HepG2 (cell line): Measurements from ENCODE around the gene RAD23A. TPM values are rescaled to one million over a fixed set of nuclear protein-coding genes. Genes with fewer than 3 reads are reported as not detected.

Experiments used
- AHR ChIP-seq: IDR thresholded peaks from 2 replicates; pipeline ENCODE4 v1.6.1; 2018; ENCODE audit warnings: missing genetic modification reagents, missing compliant biosample characterization
- CC2D1A ChIP-seq: sonication (generic); formaldehyde crosslinking; IDR thresholded peaks from 2 replicates; pipeline ENCODE4 v1.8.1; 2023; ENCODE audit warnings: mild to moderate bottlenecking, missing genetic modification reagents
- DMAP1 ChIP-seq: IDR thresholded peaks from 2 replicates; pipeline ENCODE4 v1.6.1; 2016
- GATAD2A ChIP-seq: IDR thresholded peaks from 2 replicates; pipeline ENCODE4 v1.6.1; 2016
- HIVEP1 ChIP-seq: sonication (generic); formaldehyde crosslinking; IDR thresholded peaks from 2 replicates; pipeline ENCODE4 v1.4.0; 2020; ENCODE audit warnings: mild to moderate bottlenecking, missing genetic modification reagents
- JUNB ChIP-seq: sonication (generic); formaldehyde crosslinking; IDR thresholded peaks from 2 replicates; pipeline ENCODE4 v1.8.0; 2022; ENCODE audit warnings: missing genetic modification reagents, mild to moderate bottlenecking, borderline replicate concordance
- KAT7 ChIP-seq: IDR thresholded peaks from 2 replicates; pipeline ENCODE4 v1.6.1; 2018; ENCODE audit warnings: borderline replicate concordance, missing compliant biosample characterization
- KDM1A ChIP-seq: IDR thresholded peaks from 2 replicates; pipeline ENCODE4 v1.6.1; 2016; ENCODE audit warnings: missing compliant biosample characterization
- KLF6 ChIP-seq: IDR thresholded peaks from 2 replicates; pipeline ENCODE4 v1.8.0; 2016; ENCODE audit warnings: missing biosample characterization, missing genetic modification reagents
- RFX3 ChIP-seq: IDR thresholded peaks from 2 replicates; pipeline ENCODE4 v1.6.1; 2016; ENCODE audit warnings: missing biosample characterization, missing genetic modification reagents
- SAP130 ChIP-seq: IDR thresholded peaks from 2 replicates; pipeline ENCODE4 v1.6.1; 2016; ENCODE audit warnings: low read depth
- TRIM24 ChIP-seq: sonication (generic); formaldehyde crosslinking; IDR thresholded peaks from 2 replicates; pipeline ENCODE4 v1.8.0; 2022; ENCODE audit warnings: mild to moderate bottlenecking, missing genetic modification reagents
- ZNF510 ChIP-seq: sonication (generic); formaldehyde crosslinking; IDR thresholded peaks from 2 replicates; pipeline ENCODE4 v1.4.0; 2020; ENCODE audit warnings: low read depth, mild to moderate bottlenecking, missing genetic modification reagents
- ZNF572 ChIP-seq: sonication (generic); formaldehyde crosslinking; IDR thresholded peaks from 2 replicates; pipeline ENCODE4 v1.5.1; 2020; ENCODE audit warnings: mild to moderate bottlenecking, missing genetic modification reagents
- polyA plus RNA-seq, 8 experiments: library from polyadenylated mRNA; depleted of rRNA in 3 of 8; stranded (reverse) in 7 of 8; unstranded in 1 of 8; fragments of >200 nt; fragmentation: Illumina TruSeq in 4 of 8; extraction: Trizol in 4 of 8; gene quantifications; 2 replicates each; pipeline versions ENCODE4 v1.2.1 to v1.2.3, GENCODE V29; 2011 to 2016; ENCODE audit warnings: low read depth in 4 of 8, missing spikeins in 1 of 8, mixed read lengths in 1 of 8; ENCODE audit not compliant: insufficient read depth in 1 of 8
- total RNA-seq, 5 experiments: library from RNA; depleted of rRNA; stranded (reverse); fragments of >200 nt; fragmentation: Illumina TruSeq; extraction: Trizol; gene quantifications; 2 replicates each; pipeline ENCODE4 v1.2.3, GENCODE V29; 2016; ENCODE audit warnings: low read depth in 1 of 5
- TF ChIP-seq, protein P1 (sequence below): sonication (generic); formaldehyde crosslinking; IDR thresholded peaks from 2 replicates; pipeline ENCODE4 v1.4.0; 2020; ENCODE audit warnings: missing genetic modification reagents
- TF ChIP-seq, protein P2 (sequence below): fragments of 450-650 bp; IDR thresholded peaks from 2 replicates; pipeline ENCODE4 v1.6.1; 2017
- TF ChIP-seq, protein P3 (sequence below): sonication (generic); formaldehyde crosslinking; IDR thresholded peaks from 2 replicates; pipeline ENCODE4 v1.5.0; 2020; ENCODE audit warnings: missing genetic modification reagents, mild to moderate bottlenecking, borderline replicate concordance
- TF ChIP-seq, protein P4 (sequence below): IDR thresholded peaks from 2 replicates; pipeline ENCODE4 v1.6.1; 2016; ENCODE audit warnings: low read depth, control low read depth
- TF ChIP-seq, protein P5 (sequence below): sonication (generic); formaldehyde crosslinking; IDR thresholded peaks from 2 replicates; pipeline ENCODE4 v1.4.0; 2020; ENCODE audit warnings: missing genetic modification reagents

The RAD23A gene
- total and polyA plus RNA-seq, 2 of the 13 experiments (the other 11 are each of a cell fraction or from before 2014, with no cell fraction given) = 42.5 to 54.2 TPM

DNA sequence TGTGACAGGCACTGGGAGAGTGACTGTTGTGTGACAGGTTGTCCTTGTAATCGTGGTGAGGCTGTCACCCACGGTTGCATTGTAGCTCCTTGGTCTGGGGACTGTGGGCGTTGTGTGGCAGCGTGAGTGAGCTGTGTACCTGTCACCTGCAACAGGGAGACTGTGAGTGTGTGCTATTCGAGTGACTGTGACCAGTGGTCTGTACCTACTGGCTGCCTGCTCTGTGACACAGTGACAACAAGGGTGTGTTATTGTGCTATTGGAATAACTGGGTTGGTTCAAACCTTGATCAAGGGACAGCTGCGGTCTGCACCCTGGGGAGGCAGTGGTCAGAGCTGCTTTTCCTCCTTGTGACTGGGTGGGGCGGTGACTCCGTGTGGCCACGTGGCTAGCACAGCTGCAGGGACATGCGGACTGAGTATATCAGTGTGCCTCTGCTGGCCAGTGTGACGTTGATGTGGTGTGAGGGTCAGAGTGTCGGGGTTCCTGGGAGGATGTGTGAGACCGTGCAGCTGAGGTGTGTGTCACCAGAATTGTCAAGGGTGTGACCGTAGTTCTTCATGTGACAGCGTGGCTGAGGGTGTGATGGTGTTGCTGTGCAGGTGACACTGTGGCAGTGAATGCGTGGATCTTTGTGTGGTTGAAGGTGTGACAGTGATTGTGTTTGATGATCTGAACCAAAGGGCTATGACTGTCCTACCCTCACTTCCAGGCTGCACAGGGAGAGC, 39.6 kb downstream of the RAD23A start (continued):
- TF ChIP-seq, protein P1, sequence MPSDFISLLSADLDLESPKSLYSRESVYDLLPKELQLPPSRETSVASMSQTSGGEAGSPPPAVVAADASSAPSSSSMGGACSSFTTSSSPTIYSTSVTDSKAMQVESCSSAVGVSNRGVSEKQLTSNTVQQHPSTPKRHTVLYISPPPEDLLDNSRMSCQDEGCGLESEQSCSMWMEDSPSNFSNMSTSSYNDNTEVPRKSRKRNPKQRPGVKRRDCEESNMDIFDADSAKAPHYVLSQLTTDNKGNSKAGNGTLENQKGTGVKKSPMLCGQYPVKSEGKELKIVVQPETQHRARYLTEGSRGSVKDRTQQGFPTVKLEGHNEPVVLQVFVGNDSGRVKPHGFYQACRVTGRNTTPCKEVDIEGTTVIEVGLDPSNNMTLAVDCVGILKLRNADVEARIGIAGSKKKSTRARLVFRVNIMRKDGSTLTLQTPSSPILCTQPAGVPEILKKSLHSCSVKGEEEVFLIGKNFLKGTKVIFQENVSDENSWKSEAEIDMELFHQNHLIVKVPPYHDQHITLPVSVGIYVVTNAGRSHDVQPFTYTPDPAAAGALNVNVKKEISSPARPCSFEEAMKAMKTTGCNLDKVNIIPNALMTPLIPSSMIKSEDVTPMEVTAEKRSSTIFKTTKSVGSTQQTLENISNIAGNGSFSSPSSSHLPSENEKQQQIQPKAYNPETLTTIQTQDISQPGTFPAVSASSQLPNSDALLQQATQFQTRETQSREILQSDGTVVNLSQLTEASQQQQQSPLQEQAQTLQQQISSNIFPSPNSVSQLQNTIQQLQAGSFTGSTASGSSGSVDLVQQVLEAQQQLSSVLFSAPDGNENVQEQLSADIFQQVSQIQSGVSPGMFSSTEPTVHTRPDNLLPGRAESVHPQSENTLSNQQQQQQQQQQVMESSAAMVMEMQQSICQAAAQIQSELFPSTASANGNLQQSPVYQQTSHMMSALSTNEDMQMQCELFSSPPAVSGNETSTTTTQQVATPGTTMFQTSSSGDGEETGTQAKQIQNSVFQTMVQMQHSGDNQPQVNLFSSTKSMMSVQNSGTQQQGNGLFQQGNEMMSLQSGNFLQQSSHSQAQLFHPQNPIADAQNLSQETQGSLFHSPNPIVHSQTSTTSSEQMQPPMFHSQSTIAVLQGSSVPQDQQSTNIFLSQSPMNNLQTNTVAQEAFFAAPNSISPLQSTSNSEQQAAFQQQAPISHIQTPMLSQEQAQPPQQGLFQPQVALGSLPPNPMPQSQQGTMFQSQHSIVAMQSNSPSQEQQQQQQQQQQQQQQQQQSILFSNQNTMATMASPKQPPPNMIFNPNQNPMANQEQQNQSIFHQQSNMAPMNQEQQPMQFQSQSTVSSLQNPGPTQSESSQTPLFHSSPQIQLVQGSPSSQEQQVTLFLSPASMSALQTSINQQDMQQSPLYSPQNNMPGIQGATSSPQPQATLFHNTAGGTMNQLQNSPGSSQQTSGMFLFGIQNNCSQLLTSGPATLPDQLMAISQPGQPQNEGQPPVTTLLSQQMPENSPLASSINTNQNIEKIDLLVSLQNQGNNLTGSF = no peak; the same call in 1 of the 2 replicates
- TF ChIP-seq ZNF510 (CRISPR knock-in tag) (peak; percentile 77; the same call in 1 of the 2 replicates), AHR (CRISPR knock-in tag) (0 out of 2 replicates have a peak, but pooled peaks have one; percentile 72), DMAP1 (CRISPR knock-in tag) (peak; percentile 70), ZNF572 (no peak), KDM1A (no peak), JUNB (peak; percentile 74), HIVEP1 (no peak), RFX3 (CRISPR knock-in tag) (no peak), SAP130 (peak; percentile 95), KAT7 (CRISPR knock-in tag) (no peak), CC2D1A (CRISPR knock-in tag) (no peak), KLF6 (CRISPR knock-in tag) (no peak), GATAD2A (CRISPR knock-in tag) (no peak), TRIM24 (CRISPR knock-in tag) (no peak)
- TF ChIP-seq, protein P2, sequence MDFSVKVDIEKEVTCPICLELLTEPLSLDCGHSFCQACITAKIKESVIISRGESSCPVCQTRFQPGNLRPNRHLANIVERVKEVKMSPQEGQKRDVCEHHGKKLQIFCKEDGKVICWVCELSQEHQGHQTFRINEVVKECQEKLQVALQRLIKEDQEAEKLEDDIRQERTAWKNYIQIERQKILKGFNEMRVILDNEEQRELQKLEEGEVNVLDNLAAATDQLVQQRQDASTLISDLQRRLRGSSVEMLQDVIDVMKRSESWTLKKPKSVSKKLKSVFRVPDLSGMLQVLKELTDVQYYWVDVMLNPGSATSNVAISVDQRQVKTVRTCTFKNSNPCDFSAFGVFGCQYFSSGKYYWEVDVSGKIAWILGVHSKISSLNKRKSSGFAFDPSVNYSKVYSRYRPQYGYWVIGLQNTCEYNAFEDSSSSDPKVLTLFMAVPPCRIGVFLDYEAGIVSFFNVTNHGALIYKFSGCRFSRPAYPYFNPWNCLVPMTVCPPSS = no peak
- TF ChIP-seq, protein P3, sequence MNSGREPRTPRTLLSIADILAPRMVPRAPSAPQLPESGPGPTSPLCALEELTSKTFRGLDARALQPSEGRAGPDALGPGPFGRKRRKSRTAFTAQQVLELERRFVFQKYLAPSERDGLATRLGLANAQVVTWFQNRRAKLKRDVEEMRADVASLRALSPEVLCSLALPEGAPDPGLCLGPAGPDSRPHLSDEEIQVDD (CRISPR knock-in tag) = peak; percentile 49
- TF ChIP-seq, protein P4, sequence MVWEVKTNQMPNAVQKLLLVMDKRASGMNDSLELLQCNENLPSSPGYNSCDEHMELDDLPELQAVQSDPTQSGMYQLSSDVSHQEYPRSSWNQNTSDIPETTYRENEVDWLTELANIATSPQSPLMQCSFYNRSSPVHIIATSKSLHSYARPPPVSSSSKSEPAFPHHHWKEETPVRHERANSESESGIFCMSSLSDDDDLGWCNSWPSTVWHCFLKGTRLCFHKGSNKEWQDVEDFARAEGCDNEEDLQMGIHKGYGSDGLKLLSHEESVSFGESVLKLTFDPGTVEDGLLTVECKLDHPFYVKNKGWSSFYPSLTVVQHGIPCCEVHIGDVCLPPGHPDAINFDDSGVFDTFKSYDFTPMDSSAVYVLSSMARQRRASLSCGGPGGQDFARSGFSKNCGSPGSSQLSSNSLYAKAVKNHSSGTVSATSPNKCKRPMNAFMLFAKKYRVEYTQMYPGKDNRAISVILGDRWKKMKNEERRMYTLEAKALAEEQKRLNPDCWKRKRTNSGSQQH (CRISPR knock-in tag) = no peak
- TF ChIP-seq, protein P5, sequence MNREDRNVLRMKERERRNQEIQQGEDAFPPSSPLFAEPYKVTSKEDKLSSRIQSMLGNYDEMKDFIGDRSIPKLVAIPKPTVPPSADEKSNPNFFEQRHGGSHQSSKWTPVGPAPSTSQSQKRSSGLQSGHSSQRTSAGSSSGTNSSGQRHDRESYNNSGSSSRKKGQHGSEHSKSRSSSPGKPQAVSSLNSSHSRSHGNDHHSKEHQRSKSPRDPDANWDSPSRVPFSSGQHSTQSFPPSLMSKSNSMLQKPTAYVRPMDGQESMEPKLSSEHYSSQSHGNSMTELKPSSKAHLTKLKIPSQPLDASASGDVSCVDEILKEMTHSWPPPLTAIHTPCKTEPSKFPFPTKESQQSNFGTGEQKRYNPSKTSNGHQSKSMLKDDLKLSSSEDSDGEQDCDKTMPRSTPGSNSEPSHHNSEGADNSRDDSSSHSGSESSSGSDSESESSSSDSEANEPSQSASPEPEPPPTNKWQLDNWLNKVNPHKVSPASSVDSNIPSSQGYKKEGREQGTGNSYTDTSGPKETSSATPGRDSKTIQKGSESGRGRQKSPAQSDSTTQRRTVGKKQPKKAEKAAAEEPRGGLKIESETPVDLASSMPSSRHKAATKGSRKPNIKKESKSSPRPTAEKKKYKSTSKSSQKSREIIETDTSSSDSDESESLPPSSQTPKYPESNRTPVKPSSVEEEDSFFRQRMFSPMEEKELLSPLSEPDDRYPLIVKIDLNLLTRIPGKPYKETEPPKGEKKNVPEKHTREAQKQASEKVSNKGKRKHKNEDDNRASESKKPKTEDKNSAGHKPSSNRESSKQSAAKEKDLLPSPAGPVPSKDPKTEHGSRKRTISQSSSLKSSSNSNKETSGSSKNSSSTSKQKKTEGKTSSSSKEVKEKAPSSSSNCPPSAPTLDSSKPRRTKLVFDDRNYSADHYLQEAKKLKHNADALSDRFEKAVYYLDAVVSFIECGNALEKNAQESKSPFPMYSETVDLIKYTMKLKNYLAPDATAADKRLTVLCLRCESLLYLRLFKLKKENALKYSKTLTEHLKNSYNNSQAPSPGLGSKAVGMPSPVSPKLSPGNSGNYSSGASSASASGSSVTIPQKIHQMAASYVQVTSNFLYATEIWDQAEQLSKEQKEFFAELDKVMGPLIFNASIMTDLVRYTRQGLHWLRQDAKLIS (CRISPR knock-in tag) = no peak
